ENCODE data around the gene RAB33B.

Gene RAB33B

DNA sequence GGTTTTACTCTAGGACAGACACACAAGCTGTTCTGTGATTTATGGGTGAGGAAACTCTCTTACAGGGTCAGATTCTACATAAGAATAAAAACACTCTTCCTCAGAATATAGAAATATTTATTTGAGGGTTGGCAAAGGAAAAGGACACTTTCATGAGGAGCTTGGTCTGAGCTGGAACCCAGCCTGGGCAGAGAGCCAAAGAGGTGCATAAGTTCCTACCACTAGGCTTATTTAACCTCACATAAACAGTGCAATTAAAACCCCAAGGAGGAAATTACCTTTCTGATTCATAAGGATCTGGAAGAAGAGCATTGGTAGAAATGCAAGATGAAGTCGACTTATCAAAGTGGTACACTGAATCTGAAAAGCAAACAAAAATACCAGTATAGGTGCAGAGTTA is 69.2 kb downstream of the RAB33B start:
- H3K9me3 ChIP-seq (replicated peaks; ENCODE audit: insufficient read depth, low read length), result no peaks in the 10 kb centered on the region
- no peaks in the 10 kb centered on the region for H3K79me2 ChIP-seq (ENCODE audit: low read length)
- H3K4me3 ChIP-seq (ENCODE audit: low read length), result no peak overlapping the region
- no peaks in the 10 kb centered on the region for H4K20me1 ChIP-seq (ENCODE audit: insufficient read depth, low read length)
- H2AFZ ChIP-seq (ENCODE audit: low read length), result no peak overlapping the region
- peaks cover 24% of the 10 kb centered on the region for H3K4me1 ChIP-seq (ENCODE audit: low read length)
- H3K27me3 ChIP-seq (replicated peaks; ENCODE audit: insufficient read depth, low read length), result no peaks in the 10 kb centered on the region
- DNase-seq, result no peak
- H3F3A ChIP-seq (ENCODE audit: insufficient read depth, low read length), result no peaks in the 10 kb centered on the region
- H3K9me2 ChIP-seq (replicated peaks; ENCODE audit: insufficient read depth, low read length), result no peaks in the 10 kb centered on the region
- no peak overlapping the region for H3K4me2 ChIP-seq (ENCODE audit: low read depth, low read length)
- H3K9ac ChIP-seq (ENCODE audit: low read length), result no peak overlapping the region
- TF ChIP-seq CTCF (IDR thresholded peaks at IDR 0.05; ENCODE audit: low read length) (no peak), EZH2 (optimal IDR thresholded peaks at IDR 0.05; ENCODE audit: low read depth, low read length) (no peak), EZH2phosphoT487 (IDR thresholded peaks at IDR 0.05; ENCODE audit: low read length) (no peak)
- no peak overlapping the region for H3K27ac ChIP-seq (ENCODE audit: low read length)
- peaks cover 19% of the 10 kb centered on the region; the same call in 1 of the 2 replicates for H3K36me3 ChIP-seq (replicated peaks; ENCODE audit: insufficient read depth, low read length)

DNA sequence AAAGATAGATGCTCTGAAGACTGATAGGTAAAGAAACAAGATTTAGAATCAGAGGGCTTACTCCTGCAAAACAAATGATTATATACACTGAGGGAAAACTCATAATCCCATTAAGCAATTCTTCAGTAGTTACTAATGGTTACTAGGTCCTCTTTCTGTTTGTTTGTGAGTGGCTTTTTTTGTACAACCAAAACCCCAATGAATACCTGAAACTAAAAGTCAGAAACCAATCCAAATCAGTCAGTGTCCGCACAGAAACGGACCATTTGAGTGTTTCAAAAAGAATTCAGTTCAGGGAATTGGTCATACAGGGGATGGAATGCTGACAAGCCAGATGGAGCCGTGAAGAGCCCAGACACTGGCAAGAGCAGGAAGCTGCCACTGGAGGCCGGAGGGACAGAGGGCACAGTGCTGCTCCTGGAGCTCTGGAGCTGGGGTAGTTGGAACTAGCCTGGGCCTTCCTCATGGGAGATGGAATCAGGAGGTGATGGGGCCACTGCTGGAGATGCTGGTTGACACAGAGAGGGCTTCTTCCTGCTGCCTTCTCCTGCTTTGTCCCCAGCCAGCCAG is 70.2 kb downstream of the RAB33B start:
- H3K27ac ChIP-seq (ENCODE audit: low read length), result peak overlapping the region; percentile 33; the same call in 1 of the 2 replicates
- no peaks in the 10 kb centered on the region for H3K27me3 ChIP-seq (replicated peaks; ENCODE audit: insufficient read depth, low read length)
- H3K4me2 ChIP-seq (ENCODE audit: low read depth, low read length), result peak overlapping the region; percentile 14; the same call in 1 of the 2 replicates
- H2AFZ ChIP-seq (ENCODE audit: low read length), result no peak overlapping the region
- no peaks in the 10 kb centered on the region for H3F3A ChIP-seq (ENCODE audit: insufficient read depth, low read length)
- no peaks in the 10 kb centered on the region for H3K9me3 ChIP-seq (replicated peaks; ENCODE audit: insufficient read depth, low read length)
- H3K4me1 ChIP-seq (ENCODE audit: low read length), result peaks cover 24% of the 10 kb centered on the region
- no peak overlapping the region for H3K9ac ChIP-seq (ENCODE audit: low read length)
- no peaks in the 10 kb centered on the region for H4K20me1 ChIP-seq (ENCODE audit: insufficient read depth, low read length)
- H3K79me2 ChIP-seq (ENCODE audit: low read length), result no peaks in the 10 kb centered on the region
- H3K4me3 ChIP-seq (ENCODE audit: low read length), result no peak overlapping the region
- no peak for DNase-seq
- TF ChIP-seq EZH2 (optimal IDR thresholded peaks at IDR 0.05; ENCODE audit: low read depth, low read length), result no peak
- no peaks in the 10 kb centered on the region for H3K9me2 ChIP-seq (replicated peaks; ENCODE audit: insufficient read depth, low read length)
- peaks cover 13% of the 10 kb centered on the region; the same call in 1 of the 2 replicates for H3K36me3 ChIP-seq (replicated peaks; ENCODE audit: insufficient read depth, low read length)

DNA sequence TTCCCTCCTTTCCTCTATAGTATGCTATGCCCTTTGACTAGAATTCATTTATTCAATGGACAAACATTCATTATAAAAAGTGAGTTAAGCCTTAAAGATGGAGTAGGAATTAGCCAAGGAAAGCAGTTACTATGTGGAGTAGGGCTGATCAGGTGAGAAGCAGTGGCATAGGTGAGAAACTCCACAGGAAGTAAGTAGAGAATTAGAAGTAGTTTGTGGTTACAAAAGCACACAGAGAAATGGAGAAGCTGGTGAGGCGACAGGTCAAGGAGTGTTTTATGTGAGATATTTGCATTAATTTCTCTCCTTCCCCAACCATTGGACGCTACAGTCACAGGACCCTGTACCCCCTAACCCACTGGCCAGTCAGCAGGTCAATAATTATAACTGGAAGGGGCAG is 71.5 kb downstream of the RAB33B start:
- H4K20me1 ChIP-seq (ENCODE audit: insufficient read depth, low read length), result no peaks in the 10 kb centered on the region
- peaks cover 6% of the 10 kb centered on the region; the same call in 1 of the 2 replicates for H3K79me2 ChIP-seq (ENCODE audit: low read length)
- H3K4me1 ChIP-seq (ENCODE audit: low read length), result peaks cover 24% of the 10 kb centered on the region
- DNase-seq, result peak; percentile 34
- H3K4me3 ChIP-seq (ENCODE audit: low read length), result no peak overlapping the region
- no peak overlapping the region for H3K9ac ChIP-seq (ENCODE audit: low read length)
- no peaks in the 10 kb centered on the region for H3F3A ChIP-seq (ENCODE audit: insufficient read depth, low read length)
- no peaks in the 10 kb centered on the region for H3K9me3 ChIP-seq (replicated peaks; ENCODE audit: insufficient read depth, low read length)
- H3K4me2 ChIP-seq (ENCODE audit: low read depth, low read length), result peak overlapping the region; percentile 22; the same call in 1 of the 2 replicates
- H3K36me3 ChIP-seq (replicated peaks; ENCODE audit: insufficient read depth, low read length), result peaks cover 11% of the 10 kb centered on the region; the same call in 1 of the 2 replicates
- no peak overlapping the region for H3K27ac ChIP-seq (ENCODE audit: low read length)
- no peak overlapping the region for H2AFZ ChIP-seq (ENCODE audit: low read length)
- H3K9me2 ChIP-seq (replicated peaks; ENCODE audit: insufficient read depth, low read length), result no peaks in the 10 kb centered on the region
- TF ChIP-seq EZH2 (optimal IDR thresholded peaks at IDR 0.05; ENCODE audit: low read depth, low read length) (no peak), EZH2phosphoT487 (IDR thresholded peaks at IDR 0.05; ENCODE audit: low read length) (no peak), CTCF (IDR thresholded peaks at IDR 0.05; ENCODE audit: low read length) (no peak)
- no peaks in the 10 kb centered on the region for H3K27me3 ChIP-seq (replicated peaks; ENCODE audit: insufficient read depth, low read length)

All from MM.1S (cell line).